Limb (tissue), 2 donors: ENCODE data around the gene SV2A.
"Not testable (repeated sequence)": the region's sequence is repeated elsewhere in the genome, so short reads cannot be mapped to it uniquely, and the experiment has no call there.

Experiments used
- DNase-seq, 2 donors: peaks; one replicate each; pipeline ENCODE4 v3.0.0-alpha.2; 2016; ENCODE audit errors: extremely low spot score in 2 of 2

SV2A gene

GRCh38 chr1:149928401-149928724 lies 10.7 kb upstream of the SV2A start:
- DNase-seq, result no peak

GRCh38 chr1:149927563-149928400 lies 10.1 kb upstream of the SV2A start, which contains the start of gene SF3B4:
Gene SF3B4, minus strand, starts transcription at chr1:149927803. Its CDS starts 44 bp downstream, at chr1:149927759.
- DNase-seq, result peak; percentile 96 to 97

GRCh38 chr1:149927056-149927562 lies 9.5 kb upstream of the SV2A start:
- DNase-seq, result no peak

- DNase-seq, result no peak
These were observed 8.7 kb upstream of the SV2A start for GRCh38 chr1:149926296-149926695.

GRCh38 chr1:149925751-149926150 lies 8.1 kb upstream of the SV2A start:
- DNase-seq, result no peak

- no peak for DNase-seq
These were observed 7.7 kb upstream of the SV2A start for GRCh38 chr1:149925345-149925744.

- no peak for DNase-seq
These were observed 6.0 kb upstream of the SV2A start for GRCh38 chr1:149923626-149924025.

- no peak for DNase-seq
These were observed 769 bp downstream of the SV2A start for GRCh38 chr1:149916898-149917252.

- no peak for DNase-seq
These were observed 1.3 kb downstream of the SV2A start for GRCh38 chr1:149916193-149916897.

- DNase-seq, result no peak
These were observed 2.0 kb downstream of the SV2A start for GRCh38 chr1:149915429-149916192.

GRCh38 chr1:149914545-149914944 lies 3.1 kb downstream of the SV2A start:
- no peak for DNase-seq

- no peak for DNase-seq
These were observed 11.0 kb downstream of the SV2A start for GRCh38 chr1:149906570-149907075.

GRCh38 chr1:149903836-149904491 lies 13.7 kb downstream of the SV2A start:
- no peak for DNase-seq

GRCh38 chr1:149899460-149900284 lies 18.0 kb downstream of the SV2A start, which contains the start of gene BOLA1:
Gene BOLA1, plus strand, starts transcription at chr1:149899568. Its CDS starts 492 bp downstream, at chr1:149900060.
- DNase-seq, result peak; percentile 92 to 94

- no peak for DNase-seq
These were observed 21.1 kb downstream of the SV2A start for GRCh38 chr1:149896575-149896974.

GRCh38 chr1:149888999-149889289 lies 28.7 kb downstream of the SV2A start:
- peak in 1 of 2 donors; percentile 60 for DNase-seq

- DNase-seq, result peak; percentile 92
These were observed 29.2 kb downstream of the SV2A start for GRCh38 chr1:149888247-149888998.

GRCh38 chr1:149887456-149888246 lies 30.0 kb downstream of the SV2A start:
- DNase-seq, result peak; percentile 86 to 99

GRCh38 chr1:149887196-149887455 lies 30.5 kb downstream of the SV2A start:
- DNase-seq, result not testable (repeated sequence)
